GM23338 (cell line): Measurements from ENCODE around the gene CBFA2T3.

ENCODE experiments used
- CREB1 ChIP-seq: fragments of 250-450 bp; sonication (Bioruptor Pico); IDR thresholded peaks from 2 replicates; pipeline ENCODE4 v1.5.0; 2020; ENCODE audit warnings: low read depth, mild to moderate bottlenecking, moderate library complexity
- EZH2 ChIP-seq: fragments of 200-600 bp; sonication (generic); IDR thresholded peaks from one replicate; pipeline ENCODE4 v1.8.0; 2017; ENCODE audit warnings: antibody characterized with exemption, mild to moderate bottlenecking, low read depth; ENCODE audit not compliant: unreplicated experiment
- EZH2phosphoT487 ChIP-seq: fragments of 200-600 bp; sonication (generic); IDR thresholded peaks from one replicate; pipeline ENCODE4 v1.8.1; 2018; ENCODE audit warnings: antibody characterized with exemption; ENCODE audit not compliant: unreplicated experiment
- JUNB ChIP-seq: IDR thresholded peaks from one replicate; pipeline ENCODE4 v1.6.1; 2016; ENCODE audit warnings: antibody characterized with exemption; ENCODE audit not compliant: unreplicated experiment
- POLR2AphosphoS5 ChIP-seq: IDR thresholded peaks from 2 replicates; pipeline ENCODE4 v1.6.1; 2016; ENCODE audit warnings: antibody characterized with exemption, low read depth
- REST ChIP-seq: IDR thresholded peaks from one replicate; pipeline ENCODE4 v1.6.1; 2018; ENCODE audit warnings: antibody characterized with exemption; ENCODE audit not compliant: unreplicated experiment
- STAT1 ChIP-seq: IDR thresholded peaks from one replicate; pipeline ENCODE4 v1.6.1; 2016; ENCODE audit warnings: antibody characterized with exemption; ENCODE audit not compliant: unreplicated experiment
- ZNF114 ChIP-seq: fragments of 250-450 bp; sonication (Bioruptor Pico); IDR thresholded peaks from 2 replicates; pipeline ENCODE4 v1.5.0; 2020; ENCODE audit warnings: mild to moderate bottlenecking, moderate library complexity
- ZNF331 ChIP-seq: fragments of 250-450 bp; sonication (Bioruptor Pico); IDR thresholded peaks from 2 replicates; pipeline ENCODE4 v1.5.0; 2020; ENCODE audit warnings: low read depth, mild to moderate bottlenecking, moderate library complexity
- ZNF462 ChIP-seq: fragments of 250-450 bp; sonication (Bioruptor Pico); IDR thresholded peaks from 2 replicates; pipeline ENCODE4 v1.5.0; 2020; ENCODE audit warnings: mild to moderate bottlenecking, moderate library complexity
- TF ChIP-seq, protein P1 (sequence below), 2 experiments: fragments of 200-600 bp in 1 of 2; sonication (generic) in 1 of 2; conservative IDR thresholded peaks; 2 replicates each; pipeline versions ENCODE4 v1.5.1 to v1.6.1; 2016 to 2017; ENCODE audit warnings: antibody characterized with exemption in 2 of 2, low read depth in 2 of 2, mild to moderate bottlenecking in 2 of 2, moderate library complexity in 1 of 2
- TF ChIP-seq, protein P2 (sequence below): IDR thresholded peaks from 2 replicates; pipeline ENCODE4 v1.6.1; 2016; ENCODE audit warnings: antibody characterized with exemption

GRCh38 chr16:88879788-88880055 is 97.3 kb downstream of the CBFA2T3 start:
- TF ChIP-seq, protein P1, sequence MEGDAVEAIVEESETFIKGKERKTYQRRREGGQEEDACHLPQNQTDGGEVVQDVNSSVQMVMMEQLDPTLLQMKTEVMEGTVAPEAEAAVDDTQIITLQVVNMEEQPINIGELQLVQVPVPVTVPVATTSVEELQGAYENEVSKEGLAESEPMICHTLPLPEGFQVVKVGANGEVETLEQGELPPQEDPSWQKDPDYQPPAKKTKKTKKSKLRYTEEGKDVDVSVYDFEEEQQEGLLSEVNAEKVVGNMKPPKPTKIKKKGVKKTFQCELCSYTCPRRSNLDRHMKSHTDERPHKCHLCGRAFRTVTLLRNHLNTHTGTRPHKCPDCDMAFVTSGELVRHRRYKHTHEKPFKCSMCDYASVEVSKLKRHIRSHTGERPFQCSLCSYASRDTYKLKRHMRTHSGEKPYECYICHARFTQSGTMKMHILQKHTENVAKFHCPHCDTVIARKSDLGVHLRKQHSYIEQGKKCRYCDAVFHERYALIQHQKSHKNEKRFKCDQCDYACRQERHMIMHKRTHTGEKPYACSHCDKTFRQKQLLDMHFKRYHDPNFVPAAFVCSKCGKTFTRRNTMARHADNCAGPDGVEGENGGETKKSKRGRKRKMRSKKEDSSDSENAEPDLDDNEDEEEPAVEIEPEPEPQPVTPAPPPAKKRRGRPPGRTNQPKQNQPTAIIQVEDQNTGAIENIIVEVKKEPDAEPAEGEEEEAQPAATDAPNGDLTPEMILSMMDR (conservative IDR thresholded peaks at IDR 0.05; ENCODE audit: low read depth in 2 of 2), result no peak
- no peak for TF ChIP-seq POLR2AphosphoS5
- TF ChIP-seq EZH2phosphoT487, result no peak
- no peak for TF ChIP-seq REST
- TF ChIP-seq CREB1, result no peak
- TF ChIP-seq EZH2, result no peak
- TF ChIP-seq ZNF114 (CRISPR knock-in tag), result no peak
- TF ChIP-seq JUNB, result no peak
- TF ChIP-seq, protein P2, sequence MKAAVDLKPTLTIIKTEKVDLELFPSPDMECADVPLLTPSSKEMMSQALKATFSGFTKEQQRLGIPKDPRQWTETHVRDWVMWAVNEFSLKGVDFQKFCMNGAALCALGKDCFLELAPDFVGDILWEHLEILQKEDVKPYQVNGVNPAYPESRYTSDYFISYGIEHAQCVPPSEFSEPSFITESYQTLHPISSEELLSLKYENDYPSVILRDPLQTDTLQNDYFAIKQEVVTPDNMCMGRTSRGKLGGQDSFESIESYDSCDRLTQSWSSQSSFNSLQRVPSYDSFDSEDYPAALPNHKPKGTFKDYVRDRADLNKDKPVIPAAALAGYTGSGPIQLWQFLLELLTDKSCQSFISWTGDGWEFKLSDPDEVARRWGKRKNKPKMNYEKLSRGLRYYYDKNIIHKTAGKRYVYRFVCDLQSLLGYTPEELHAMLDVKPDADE, result no peak
- TF ChIP-seq ZNF331, result no peak
- TF ChIP-seq STAT1, result no peak
- TF ChIP-seq ZNF462 (CRISPR knock-in tag), result no peak
